HG03066 (cell line): ENCODE results near the gene SLC13A1.
"Not testable (repeated sequence)": the region's sequence is repeated elsewhere in the genome, so short reads cannot be mapped to it uniquely, and the experiment has no call there.

Source experiments
- ATAC-seq: cut with Tn5 transposase; IDR thresholded peaks from one replicate; pipeline ENCODE4 v1.9.1; 2021; ENCODE audit warnings: low read depth; ENCODE audit not compliant: unreplicated experiment

Gene SLC13A1

DNA sequence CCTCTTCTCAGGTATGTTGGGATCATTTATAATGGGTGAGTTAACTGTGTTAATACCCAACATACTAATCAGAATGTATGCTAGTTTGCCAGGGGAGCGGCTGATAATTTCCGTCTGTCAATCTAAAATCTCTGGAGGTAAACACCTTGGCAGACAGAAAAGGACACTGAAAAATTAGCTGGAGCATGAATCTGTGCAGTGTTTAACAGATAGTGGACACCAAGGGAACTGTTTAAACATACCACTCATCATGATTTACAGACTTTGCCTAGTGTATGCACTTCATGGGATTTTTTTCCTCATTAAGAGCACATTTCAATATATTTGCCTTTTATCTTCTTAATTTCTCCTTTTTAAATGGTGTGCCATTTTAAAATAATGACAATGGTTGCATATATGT lies 68.2 kb downstream of the SLC13A1 start:
- no peak for ATAC-seq

DNA sequence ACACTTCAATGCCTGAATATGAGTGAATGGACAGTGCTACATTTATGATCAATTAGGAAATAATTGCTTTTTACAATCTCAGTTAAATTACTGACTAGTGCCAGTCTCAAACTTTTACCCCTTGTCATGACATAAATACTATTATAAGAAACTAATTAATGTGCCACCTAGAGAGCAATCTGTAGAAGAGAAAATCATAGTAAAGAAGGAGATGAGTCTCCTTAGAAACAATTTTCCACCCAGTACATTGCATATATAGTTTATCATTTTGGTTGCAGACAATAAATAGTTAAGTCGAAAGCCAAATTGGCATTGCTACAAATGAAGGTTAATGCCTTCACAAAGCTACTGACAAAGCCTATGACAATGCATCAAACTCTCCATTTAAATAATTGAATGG lies 68.6 kb downstream of the SLC13A1 start:
- no peak for ATAC-seq

DNA sequence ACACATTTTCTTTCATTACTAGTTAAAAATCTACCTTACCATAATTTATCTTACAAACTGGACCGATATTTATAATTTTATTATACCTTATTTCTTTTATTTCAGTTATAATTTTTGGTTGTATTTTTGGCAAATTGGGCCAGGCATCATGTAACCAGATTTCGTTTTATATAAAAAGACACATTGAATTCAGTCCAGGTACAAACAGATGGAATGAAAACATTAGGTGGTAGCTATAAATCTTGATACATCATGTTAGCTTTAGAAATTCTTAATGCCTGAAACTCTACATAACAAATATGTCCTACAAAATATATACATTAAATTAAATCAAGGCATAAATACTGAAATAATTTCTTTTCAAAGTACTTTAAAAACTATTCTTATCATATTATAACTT lies 73.1 kb downstream of the SLC13A1 start:
- no peak for ATAC-seq

DNA sequence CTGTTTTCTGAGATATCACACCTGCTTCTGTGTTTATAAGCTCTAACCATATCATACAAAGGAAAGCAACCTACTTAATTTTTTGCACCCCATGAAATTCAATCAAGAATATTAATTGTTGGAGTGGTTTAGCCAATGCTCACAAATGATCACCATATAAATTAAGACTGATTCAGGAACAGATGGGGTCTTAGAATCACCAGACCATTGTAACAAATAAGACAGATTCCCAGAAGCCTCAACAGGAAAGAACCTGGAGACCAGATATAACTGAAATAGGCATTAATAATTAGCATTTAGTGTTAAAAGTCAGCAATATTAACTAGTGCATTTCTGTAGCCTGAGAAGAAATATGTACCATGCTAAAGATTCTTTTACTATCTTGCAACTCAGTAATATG lies 73.6 kb downstream of the SLC13A1 start:
- ATAC-seq = no peak

DNA sequence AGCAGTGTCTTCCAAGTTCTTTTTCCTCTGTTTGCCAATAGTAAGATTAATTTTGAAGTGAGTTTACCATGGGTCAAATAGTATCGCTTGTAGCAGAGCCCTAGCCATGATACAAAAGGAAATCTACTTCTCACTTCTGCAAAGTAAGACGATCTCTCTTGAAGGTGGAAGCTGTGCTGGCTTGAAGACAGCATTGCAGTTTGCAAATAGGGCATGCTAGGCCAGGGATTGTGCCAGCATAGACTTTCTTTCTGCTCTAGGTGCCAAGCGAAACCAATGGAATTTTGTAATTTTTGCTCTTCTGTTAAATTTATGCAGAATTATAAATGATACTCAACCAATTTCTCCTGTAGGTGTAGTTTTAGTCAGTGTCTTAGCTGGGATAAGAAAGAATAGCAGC lies 74.5 kb downstream of the SLC13A1 start:
- no peak for ATAC-seq

DNA sequence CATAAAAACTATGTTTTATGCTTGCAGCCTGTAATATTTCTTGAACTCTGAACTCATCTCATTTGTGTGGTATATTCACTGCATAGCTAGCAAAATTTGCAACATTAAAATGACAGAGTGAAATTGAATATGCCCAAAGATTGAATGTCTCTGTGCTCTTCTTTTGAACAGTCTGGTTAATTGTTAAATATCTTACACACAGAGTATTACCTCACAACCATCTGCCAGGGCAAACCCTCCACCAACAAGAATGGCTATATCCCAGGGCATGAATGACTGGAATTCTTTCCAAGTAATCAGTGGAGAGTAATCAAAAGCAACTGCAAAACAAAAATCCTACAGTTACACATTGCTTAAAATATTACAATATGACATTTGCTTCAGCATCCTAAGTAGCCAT lies 76.9 kb downstream of the SLC13A1 start:
- no peak for ATAC-seq

DNA sequence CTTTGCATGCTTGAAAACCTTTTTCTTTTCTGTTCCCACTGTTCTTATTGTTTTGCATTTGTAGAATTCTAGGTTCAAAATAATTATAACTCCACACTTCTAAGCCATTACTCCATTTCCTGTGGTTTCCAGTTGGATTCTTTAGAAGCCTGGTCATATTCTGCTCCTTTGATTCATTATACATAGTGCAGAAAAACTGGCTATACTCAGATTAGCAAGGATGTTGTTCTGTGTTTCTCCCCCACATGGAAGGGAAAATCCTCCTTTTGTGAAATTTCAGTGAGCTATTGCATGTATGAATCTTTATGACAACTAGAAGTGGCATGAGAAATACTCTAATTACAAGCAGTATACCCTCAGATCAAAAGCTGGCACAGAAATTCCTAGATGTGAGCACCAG lies 79.5 kb downstream of the SLC13A1 start:
- ATAC-seq = no peak

DNA sequence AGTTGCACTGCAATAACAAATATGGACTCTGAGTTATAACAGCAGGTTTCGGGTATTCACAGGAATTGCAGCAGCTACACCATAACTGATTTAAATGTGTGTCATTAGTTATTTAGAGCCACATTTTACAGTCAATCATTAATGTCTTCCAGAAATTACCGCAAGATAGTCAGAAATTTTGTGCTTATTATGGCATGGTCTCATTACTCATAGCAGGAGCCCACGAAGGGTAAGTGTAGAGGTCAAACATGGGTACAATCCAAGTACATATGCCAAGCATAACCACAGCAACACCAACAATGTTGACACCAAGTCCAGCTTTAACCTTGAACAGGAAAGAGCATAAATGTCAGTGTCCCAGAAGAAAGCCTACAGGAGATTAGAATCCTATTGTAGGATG lies 84.4 kb downstream of the SLC13A1 start:
- ATAC-seq = no peak

DNA sequence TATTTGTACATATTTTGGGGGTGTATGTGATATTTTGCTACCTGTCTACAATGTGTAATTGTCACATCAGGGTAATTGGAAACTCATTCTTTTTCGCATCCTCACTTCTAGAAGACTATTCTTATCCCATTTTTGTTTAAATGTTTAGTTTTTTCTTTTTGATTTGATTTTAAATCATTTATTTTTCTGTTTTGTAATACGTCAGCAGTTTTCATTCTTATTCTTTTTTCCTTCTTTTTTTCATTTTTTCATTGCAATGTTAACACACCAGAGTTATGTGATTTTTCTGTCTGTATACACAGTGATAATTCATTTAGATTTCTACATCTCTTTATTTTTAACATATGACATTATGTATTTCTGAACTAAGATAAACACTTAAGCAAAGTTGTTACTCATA lies 85.5 kb downstream of the SLC13A1 start:
- ATAC-seq = no peak

DNA sequence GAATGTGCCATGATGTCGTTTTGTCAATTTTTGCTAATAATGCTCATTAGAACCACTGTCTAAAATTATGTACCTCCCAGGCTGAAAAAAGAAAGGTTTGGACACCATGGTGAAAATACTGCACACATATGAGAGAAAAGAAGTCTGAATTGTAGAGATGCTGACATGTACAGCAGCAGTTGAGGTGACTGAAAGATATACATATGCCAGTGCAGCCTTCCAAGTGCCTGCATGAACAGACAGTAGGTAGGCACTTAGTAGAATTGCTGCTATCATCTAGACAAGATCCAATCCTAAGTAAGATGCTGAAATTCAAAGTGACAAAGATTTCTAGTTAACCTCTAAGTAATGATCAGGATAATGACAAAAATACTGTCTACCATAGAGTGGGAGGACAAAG lies 86.9 kb downstream of the SLC13A1 start:
- ATAC-seq = no peak

DNA sequence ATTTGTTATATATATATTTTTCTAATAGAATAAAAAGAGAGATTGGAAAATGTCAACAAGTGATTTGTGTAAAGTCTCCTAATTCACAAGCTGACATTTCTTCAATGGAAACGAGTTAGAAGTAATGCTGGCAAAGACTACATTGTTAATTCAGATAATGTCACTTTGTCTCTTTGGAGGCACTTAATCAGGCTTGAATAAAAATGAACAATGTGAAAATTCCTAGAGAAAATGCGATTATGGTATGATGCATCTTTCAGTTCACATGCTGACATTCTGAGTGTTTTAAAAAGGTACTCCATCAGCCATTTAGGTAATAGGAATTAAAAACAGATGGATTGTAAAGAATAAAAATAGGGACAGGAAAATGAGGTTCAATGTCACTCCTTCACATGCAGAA lies 100.1 kb downstream of the SLC13A1 start:
- ATAC-seq = no peak

DNA sequence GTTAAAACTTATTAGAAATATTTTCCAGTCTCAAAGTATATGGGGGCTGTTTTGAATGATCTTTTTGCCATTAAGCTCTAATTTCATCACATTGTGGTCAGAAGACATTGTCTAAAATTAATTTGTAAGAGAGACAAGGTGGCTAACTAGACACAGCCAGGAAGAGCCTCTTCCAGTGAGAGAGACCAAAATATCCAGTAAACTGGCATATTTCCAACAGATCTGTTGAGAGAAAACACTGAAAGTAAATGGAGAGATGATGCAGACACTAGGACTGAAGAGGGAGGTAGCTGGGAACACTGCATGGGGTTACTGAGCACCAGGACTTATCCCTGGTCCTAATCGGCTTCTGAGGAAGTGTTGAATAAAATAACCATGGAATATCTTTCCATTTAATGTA lies 102.8 kb downstream of the SLC13A1 start:
- ATAC-seq = no peak

DNA sequence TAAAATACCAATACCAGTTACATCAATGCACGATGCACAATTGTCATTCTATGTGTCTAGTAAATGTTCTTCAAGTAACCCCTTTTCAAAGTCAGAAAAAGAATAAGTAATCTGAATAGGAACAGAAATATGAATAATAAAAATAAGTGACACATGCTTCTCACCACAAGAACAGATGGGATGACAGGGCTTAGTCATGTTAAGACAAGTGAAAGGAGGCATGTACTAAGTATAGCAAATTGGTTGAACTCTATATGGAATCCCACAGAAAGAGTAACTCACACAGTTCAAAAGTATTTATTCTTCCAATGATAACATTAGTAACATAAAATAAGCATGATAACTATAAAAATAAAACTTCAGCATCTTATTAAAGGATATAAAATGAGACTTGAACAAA lies 103.3 kb downstream of the SLC13A1 start:
- no peak for ATAC-seq

DNA sequence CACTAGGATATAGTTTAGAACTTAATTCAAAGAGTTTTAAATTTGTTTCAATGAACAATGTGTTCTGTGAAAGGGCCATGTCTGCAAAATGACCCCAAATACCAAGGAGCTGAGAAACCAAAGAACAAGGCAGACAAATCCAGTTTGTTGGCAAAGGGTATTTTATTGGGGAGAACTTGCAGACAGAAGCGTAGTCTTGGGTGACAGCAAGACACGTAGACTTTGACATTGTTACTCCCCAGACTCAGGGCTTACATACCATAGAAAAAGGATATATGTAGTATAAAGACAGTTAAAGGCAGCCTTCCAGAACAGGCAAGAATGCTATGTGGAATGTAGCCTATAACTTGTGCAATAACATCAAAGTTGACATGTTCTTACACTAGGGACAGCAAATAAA lies 109.3 kb downstream of the SLC13A1 start:
- no peak for ATAC-seq

DNA sequence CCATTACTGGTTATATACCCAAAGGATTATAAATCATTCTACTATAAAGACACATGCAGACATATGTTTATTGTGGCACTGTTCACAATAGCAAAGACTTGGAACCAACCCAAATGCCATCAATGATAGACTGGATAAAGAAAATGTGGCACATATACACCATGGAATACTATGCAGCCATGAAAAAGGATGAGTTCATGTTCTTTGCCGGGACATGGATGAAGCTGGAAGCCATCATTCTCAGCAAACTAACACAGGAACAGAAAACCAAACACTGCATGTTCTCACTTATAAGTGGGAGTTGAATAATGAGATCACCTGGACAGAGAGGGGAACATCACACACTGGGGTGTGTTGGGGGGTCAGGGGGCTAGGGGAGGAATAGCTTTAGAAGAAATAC lies 112.9 kb downstream of the SLC13A1 start:
- not testable (repeated sequence) for ATAC-seq

DNA sequence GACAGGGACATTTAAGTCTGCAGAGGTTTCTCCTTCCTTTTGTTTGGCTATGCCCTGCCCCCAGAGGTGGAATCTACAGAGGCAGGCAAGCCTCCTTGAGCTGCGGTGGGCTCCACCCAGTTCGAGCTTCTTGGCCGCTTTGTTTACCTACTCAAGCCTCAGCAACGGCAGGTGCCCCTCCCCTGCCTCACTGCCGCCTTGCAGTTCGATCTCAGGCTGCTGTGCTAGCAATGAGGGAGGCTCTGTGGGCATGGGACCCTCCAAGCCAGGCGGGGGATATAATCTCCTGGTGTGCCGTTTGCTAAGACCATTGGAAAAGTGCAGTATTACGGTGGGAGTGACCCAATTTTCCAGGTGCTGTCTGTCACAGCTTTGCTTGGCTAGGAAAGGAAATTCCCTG lies 114.9 kb downstream of the SLC13A1 start:
- not testable (repeated sequence) for ATAC-seq

DNA sequence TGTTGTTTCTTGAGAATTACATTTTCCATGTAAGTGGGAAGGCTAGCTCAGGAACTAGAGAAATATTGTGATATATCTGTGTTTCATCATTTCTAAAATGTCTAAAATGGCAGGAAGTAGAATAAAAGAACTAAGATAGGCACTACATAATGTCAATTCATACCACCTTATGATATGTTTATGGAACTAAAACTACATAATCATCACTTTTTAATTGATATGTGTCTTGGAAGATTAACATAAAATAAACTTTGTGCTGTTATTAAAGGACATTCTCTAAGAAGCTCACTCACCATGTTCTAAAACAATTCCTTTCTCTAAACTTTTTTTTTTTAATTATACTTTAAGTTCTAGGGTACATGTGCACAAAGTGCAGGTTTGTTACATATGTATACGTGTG lies 120.7 kb downstream of the SLC13A1 start:
- ATAC-seq = no peak

DNA sequence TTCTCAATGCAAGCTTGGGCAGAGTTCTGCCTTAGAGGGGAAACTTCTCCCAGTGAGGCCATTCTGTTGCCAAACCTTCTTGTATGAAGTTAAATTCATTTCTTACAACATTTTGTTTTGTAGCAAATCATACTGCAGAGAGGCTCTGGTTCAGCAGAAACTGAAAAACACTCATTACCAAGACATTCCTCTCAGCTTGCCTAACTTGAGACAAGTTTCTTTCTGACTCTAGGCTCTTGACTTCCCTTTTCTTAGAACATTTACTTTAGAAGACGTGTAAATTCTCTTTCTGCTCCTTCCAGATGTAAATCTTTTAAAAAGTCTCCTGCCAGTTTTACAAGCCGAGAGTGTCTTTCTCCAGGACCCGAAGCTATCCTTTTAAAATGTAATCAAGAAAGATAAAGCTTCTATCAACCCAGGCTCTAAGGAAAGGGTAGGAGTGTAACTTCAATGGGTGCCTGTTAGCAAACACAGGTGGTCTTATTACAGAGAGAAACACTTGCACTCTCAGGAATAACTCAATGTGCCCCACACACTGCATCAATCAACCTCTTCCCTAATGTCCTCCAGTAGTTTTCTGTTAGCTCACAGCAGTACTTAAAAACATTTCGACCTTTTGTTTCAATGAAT lies 123.8 kb downstream of the SLC13A1 start:
- no peak for ATAC-seq

DNA sequence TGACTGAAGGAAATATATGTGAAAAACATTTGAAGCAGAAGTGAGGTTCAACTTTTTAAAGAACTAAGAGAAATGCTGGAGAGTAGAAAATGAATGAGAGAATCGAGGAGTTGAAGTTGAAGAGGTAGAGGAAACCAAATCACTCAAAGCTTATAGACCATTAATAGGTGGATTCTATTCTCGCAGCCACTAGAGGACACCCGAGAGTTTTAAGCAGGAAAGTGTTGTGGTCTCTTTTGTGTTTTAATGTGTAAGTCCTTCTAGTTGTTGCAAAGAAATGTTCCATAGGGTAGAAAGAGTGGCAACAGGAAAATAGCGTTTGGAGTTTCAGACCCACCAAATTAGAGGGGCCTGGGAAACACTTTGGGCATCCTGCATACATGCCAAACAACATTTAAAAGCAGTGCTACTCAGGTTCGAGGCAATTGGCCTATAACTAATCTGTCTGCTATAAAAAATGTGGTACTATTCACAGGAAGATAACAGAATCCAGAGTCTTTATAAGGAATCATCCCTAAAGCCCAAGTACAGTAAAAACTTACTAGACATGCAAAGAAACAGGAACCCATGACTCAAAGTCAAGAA lies 129.0 kb downstream of the SLC13A1 start:
- no peak for ATAC-seq

DNA sequence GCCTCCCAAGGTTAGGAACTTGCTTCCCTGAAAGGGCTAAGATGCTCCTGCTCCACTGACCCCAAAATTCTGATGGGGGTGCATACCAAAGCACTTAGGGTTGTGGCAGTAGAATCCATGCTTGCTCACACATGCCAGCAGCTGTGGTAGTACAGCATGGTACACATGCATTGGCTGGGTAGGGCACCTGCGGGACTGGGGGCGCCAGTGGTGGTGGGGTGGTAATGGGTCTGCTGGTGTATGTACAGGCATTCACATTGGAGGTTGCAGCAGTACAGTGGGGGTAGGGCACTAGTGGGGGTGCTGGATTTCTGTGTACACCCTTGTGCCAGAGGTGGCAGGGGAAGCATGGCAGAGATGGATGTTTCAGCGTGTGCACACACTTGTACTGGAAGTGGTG lies 132.0 kb downstream of the SLC13A1 start:
- no peak for ATAC-seq
